GM12875 (cell line): ENCODE data around the gene HOXA4.

Source experiments
- H3K4me3 ChIP-seq: one replicate; pipeline ENCODE4 v1.5.1; 2011; ENCODE audit warnings: low read depth, low read length, control low read depth
- TF ChIP-seq, protein P1 (sequence below): IDR thresholded peaks from 2 replicates; pipeline ENCODE4 v1.5.1; 2011; ENCODE audit warnings: low read depth, mild to moderate bottlenecking, control low read depth, inconsistent platforms, low read length, moderate library complexity, borderline replicate concordance; ENCODE audit not compliant: insufficient read depth

Gene HOXA4

DNA sequence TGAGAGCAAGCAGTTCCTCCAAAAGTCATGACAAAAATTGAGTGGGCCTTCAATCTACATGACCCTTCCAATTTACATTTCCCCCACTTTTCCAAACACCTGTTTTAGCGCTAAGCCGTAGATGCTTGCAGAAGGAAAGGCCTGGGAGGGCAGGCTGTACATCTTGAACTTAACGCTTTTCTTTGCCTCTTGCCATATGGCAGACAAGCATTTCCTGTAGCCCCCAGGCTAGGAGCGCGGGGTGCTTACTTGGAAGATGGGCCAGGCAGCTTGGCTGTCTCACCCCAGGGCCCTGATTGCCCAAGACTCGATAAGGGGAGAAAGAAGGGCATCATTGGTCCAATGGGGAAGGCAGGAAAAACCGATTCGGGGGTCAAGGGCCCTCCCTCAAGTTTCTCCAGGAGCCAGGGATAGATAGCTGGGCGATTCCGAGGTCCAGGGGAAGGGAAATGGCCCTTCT lies 41.8 kb upstream of the HOXA4 start:
- H3K4me3 ChIP-seq = no peak overlapping the region

DNA sequence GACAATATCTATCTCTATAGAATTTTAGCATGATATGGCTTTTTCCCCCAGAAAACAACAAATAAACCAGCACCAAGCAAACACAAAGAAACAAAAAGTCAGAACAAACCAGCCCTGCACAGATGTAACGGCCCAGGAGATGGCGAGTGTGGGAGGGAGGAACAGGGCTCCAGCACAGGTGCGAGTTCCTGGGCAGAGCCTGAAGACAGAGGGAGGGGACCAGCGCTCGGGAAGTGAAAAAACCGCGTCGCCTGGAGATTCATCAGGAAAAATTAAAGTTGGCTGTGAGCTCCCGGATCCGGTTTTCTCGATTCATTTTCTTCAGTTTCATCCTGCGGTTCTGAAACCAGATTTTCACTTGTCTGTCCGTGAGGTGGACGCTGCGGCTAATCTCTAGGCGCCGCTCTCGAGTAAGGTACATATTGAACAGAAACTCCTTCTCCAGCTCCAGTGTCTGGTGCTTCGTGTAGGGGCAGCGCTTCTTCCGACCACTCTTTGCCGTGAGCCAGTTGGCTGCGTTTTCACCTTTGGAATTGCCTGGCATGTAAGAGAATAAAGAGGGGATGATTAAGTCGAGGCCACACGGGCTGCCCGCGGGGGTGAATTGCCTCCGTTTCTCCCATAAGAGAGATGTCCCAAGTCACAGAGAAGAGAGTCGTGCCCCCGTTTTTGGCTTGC lies 41.2 kb upstream of the HOXA4 start:
- H3K4me3 ChIP-seq = no peak overlapping the region

More for the DNA sequence above, 41.8 kb upstream of the HOXA4 start:
- TF ChIP-seq, protein P1, sequence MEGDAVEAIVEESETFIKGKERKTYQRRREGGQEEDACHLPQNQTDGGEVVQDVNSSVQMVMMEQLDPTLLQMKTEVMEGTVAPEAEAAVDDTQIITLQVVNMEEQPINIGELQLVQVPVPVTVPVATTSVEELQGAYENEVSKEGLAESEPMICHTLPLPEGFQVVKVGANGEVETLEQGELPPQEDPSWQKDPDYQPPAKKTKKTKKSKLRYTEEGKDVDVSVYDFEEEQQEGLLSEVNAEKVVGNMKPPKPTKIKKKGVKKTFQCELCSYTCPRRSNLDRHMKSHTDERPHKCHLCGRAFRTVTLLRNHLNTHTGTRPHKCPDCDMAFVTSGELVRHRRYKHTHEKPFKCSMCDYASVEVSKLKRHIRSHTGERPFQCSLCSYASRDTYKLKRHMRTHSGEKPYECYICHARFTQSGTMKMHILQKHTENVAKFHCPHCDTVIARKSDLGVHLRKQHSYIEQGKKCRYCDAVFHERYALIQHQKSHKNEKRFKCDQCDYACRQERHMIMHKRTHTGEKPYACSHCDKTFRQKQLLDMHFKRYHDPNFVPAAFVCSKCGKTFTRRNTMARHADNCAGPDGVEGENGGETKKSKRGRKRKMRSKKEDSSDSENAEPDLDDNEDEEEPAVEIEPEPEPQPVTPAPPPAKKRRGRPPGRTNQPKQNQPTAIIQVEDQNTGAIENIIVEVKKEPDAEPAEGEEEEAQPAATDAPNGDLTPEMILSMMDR = no peak

DNA sequence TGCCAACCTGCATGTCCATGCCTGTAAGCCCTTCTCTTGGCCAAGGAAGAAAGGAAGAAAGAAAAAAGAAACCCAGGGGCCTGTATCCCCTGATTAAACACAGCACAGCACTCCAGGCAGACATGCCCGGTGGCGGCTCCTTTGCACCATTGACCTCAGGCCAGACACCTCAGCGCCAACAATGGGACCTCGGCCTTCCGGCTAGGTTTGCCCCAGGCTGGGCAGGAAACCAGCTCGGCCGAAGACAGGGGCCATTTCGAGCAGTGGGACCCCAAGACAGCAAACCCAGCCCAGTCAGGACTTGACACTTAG lies 40.7 kb upstream of the HOXA4 start:
- TF ChIP-seq, protein P1 = no peak
- H3K4me3 ChIP-seq = no peak overlapping the region

More for the DNA sequence above, 41.2 kb upstream of the HOXA4 start:
- TF ChIP-seq, protein P1 = no peak

DNA sequence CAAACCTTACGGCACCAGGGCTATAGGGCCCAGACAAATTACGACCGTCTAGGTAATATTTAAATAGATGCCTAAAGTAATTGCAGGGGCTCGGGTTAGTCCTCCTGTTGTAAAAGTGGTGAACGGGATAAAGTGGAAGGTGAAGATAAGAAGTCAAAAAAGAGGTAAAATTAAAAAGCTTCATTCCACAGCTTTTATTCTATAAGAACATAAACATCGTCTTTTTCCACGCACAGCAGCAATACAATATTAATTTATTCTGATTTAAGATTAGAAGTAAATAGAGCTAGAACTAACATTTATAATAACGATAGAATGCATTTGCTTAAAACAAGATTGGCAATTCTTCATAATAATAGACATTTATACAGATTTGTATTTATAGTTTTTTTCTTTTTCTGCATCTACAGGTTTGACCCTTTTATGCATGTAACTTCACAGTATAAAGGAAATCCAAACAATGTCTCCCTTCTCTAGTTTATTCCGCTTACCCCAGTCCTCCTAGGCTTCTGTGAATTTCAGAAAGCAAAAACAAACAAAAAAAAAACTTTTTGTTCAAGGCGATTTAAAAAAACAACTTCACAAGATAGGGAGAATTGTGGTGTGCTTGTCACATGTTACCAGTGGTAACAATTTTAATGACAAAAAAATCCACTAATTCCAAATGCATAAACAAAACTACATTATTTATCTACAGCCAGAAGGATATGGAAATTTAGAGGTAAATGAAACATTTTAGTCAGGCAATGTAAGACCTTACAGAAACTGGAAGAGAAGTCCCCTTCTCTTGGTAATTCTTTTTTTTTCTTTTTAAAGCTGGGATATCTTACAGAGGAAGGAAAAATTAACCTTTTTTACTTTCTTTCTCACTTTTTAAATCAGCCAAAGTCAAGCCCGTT lies 40.1 kb upstream of the HOXA4 start:
- H3K4me3 ChIP-seq = no peak overlapping the region
- TF ChIP-seq, protein P1 = no peak

DNA sequence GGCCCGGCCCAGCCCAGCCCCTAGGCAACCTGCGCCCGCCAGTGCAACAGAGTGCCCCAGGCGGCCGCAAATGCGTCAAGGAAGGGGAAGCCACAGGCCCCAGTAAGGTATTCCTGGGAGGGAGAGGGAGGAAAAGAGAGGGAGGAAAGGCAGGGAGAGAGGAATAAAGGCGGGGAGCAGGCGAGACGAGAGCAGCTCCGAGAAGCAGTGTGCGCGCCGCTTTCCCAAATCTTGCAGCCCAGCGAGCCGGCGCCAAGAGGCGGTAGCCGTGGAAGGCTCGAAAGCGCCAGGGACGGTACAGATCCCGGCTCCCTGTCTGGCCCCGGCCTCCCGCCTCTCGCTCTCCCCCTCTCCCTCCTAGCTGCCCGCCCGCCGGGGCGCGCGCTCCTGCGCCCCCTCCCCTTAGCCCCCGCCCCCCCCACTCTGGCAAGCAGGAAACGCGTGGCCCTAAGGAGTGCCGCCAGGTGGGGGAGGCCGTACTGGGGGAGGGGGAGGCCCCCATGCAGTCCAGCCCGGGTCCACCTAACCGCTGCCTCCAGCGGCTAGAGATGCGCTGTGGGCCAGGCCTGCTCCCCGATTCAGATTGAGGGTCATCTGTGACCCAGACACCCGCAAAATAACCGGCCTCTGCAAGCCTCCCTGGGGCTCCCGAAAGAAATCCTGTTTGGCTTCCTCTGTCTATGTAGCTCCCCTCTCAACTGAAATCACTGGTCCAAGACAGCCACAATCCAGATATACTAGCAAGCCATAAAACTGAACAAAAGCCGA lies 39.3 kb upstream of the HOXA4 start:
- H3K4me3 ChIP-seq = no peak overlapping the region
- TF ChIP-seq, protein P1 = no peak

DNA sequence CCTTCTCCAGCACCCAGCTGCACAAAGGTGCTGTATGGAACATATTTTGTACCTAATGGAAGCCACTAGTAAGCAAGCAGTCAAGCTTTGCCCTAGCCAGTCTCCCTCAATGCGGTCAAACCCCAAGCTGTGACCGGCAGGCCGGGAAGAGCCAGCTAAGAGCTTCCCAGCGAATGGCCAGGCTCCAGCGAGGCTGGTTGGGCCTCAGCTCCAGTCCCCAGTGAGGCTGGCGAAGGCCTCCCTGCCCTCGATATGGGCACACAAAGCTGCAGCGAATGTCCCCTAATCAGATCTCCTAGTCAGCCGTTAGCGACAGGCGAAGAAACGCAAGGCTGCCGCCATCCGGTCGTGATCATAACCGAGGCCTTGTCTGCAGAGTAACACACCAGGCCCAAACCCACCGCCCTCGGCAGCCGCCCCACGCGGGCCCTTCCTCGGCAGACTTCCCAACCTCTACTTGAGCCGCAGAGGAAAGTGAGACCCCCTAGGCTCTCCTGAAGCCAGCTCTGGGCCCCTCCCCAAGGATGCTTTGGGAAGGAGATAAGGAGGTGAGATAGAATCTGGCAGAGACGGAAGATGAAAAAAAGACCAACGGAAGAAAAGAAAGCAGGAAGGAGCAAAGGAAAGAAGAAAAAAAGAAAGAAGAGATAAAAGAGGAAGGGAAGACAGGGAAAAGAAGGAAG lies 37.8 kb upstream of the HOXA4 start:
- TF ChIP-seq, protein P1 = no peak
- H3K4me3 ChIP-seq = no peak overlapping the region
